ENCODE results near the gene WNT3. TPM values are rescaled to one million over a fixed set of nuclear protein-coding genes. Genes with fewer than 3 reads are reported as not detected.

Gene WNT3
- total and polyA plus RNA-seq, 2 donors (not counting 1 experiment from before 2014, with no cell fraction given) = 0.86 to 1.4 TPM

DNA sequence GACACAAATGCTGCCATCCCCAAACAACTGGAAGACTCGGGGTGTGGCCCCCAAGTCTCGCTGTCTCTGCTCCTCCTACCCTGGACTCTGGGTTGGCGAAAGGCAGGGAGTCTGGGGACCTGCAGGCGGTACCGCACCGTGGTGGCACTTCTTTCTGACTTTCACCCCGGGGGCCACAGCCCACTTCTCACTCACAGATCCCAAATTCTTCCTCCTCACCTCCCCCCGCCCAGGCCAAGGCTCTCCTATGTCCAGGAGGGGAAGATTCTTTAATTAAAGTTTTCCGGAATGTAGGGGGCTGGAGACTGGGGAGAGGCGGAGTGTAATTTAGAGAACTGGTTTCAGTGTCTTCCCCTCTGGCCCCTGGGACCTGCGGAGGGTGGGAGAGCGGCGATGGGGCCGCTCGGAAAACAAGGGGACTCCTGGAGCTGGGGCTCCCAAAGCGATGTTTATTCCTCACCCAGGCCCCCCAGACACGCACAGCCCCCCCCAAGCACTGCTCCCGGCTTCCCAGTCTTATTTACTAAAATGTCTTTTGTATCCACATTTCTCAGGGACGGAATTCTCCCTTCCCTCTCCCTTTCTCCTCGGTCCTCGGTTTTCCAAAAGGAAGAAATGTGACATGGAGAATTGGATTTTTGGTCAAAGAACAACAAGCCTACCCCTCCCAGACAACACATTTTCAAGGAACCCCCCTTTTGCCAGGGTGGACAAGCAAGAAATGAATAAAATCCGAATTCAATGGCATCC, 1.2 kb downstream of the WNT3 start:
- no peak for TF ChIP-seq EZH2 (IDR thresholded peaks at IDR 0.05; ENCODE audit: borderline replicate concordance, insufficient read depth, low read depth, low read length, poor library complexity, severe bottlenecking)
- ATAC-seq (ENCODE audit: low read depth) = no peak
- H3K9me3 ChIP-seq (ENCODE audit: control extremely low read depth in 1 of 3, control insufficient read depth in 2 of 3, insufficient read depth in 1 of 3, low read length in 2 of 3) = peaks cover 0 to 30% (median 0%) of the 10 kb centered on the region in 3 donors
- no peaks in the 10 kb centered on the region for H3K36me3 ChIP-seq (replicated peaks in 1 of 2; ENCODE audit: control extremely low read depth in 1 of 2, control insufficient read depth in 1 of 2, extremely low read depth in 1 of 2, insufficient read depth in 2 of 2, low read length in 1 of 2)
- H3K9ac ChIP-seq (ENCODE audit: low read length) = no peak overlapping the region
- H3K4me3 Mint-ChIP-seq = peak overlapping the region; percentile 70
- intact Hi-C loops (cut with micrococcal nuclease) = no loop called here
- no peak overlapping the region for H3K4me3 ChIP-seq (ENCODE audit: control extremely low read depth in 1 of 5, extremely low read depth in 1 of 5, insufficient read depth in 1 of 5, low read depth in 2 of 5, low read length in 4 of 5)
- H3K4me1 Mint-ChIP-seq = peaks cover 39% of the 10 kb centered on the region
- 23% methylated on average over 8 of the region's 22 CpGs for WGBS (ENCODE audit: insufficient coverage)
- H3K79me2 ChIP-seq (ENCODE audit: control insufficient read depth, insufficient read depth, low read length) = no peaks in the 10 kb centered on the region
- H4K20me1 ChIP-seq (ENCODE audit: control insufficient read depth, insufficient read depth, low read length, poor library complexity, severe bottlenecking) = no peaks in the 10 kb centered on the region
- H3K27me3 ChIP-seq (replicated peaks in 1 of 4; ENCODE audit: control extremely low read depth in 1 of 4, control insufficient read depth in 3 of 4, insufficient read depth in 4 of 4, low read length in 3 of 4) = peaks cover 0 to 94% (median 59%) of the 10 kb centered on the region in 4 experiments
- ChIA-PET POLR2A (no interaction called here), CTCF (no interaction called here)
- no peaks in the 10 kb centered on the region for H3K9me3 Mint-ChIP-seq (ENCODE audit: insufficient read depth)
- H3K27ac ChIP-seq (ENCODE audit: low read length in 2 of 2) = no peak overlapping the region
- peaks cover 44 to 60% of the 10 kb centered on the region in 2 donors for H3K4me1 ChIP-seq (ENCODE audit: control insufficient read depth in 2 of 2, insufficient read depth in 2 of 2, low read length in 2 of 2)
- no peak overlapping the region for H2AFZ ChIP-seq (ENCODE audit: insufficient read depth, low read depth, low read length, poor library complexity, severe bottlenecking)
- peak; percentile 23 for DNase-seq
- H3K4me2 ChIP-seq (replicated peaks; ENCODE audit: low read depth, low read length, poor library complexity, severe bottlenecking) = peak overlapping the region; percentile 93
- H3K27me3 Mint-ChIP-seq = peaks cover 80% of the 10 kb centered on the region
- H3K27ac Mint-ChIP-seq = no peak overlapping the region

DNA sequence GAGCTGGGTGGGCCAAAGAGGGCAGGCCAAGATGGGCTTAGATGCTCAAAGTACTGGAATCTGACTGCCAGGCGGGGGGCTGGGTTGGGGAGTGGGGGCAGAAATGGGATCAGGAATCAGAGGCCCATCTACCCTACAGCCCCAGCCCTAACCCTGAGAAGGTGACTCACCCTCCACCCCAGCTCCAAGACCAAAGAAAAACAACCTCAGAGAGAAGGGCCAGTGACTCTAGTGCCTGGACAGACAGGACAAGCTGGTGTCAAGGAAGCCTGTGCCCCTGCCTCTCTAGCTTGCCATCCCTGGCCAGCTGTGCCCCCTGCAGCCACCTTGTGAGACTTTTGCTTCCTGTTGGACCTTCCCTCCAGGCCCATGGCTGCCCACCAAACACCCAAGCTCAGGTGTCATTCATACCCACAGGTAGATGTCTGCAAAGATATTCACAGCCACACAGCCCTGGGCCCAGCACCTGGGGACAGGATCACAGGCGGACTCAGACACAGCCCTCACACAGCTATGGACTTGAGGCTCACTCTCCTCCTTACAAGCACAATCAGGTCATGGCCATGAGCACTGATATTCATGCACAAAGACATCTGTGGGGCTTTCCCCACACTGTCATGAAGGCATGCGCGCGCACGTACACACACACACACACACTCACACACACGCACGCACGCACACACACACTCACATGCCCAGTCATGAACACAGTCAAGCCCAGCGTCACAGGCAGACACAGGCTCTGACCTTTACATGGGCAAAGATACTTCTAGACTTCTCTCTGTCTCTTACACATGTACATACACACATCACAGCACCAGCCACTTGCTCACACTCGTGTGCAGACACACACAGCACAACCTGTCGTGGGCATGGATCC, 2.8 kb downstream of the WNT3 start:
- Histone ChIP-seq H3K4me2 (replicated peaks; ENCODE audit: low read depth, low read length, poor library complexity, severe bottlenecking) (no peak overlapping the region), H3K27me3 (replicated peaks in 1 of 4; ENCODE audit: control extremely low read depth in 1 of 4, control insufficient read depth in 3 of 4, insufficient read depth in 4 of 4, low read length in 3 of 4) (peaks cover 0 to 85% (median 51%) of the 10 kb centered on the region in 4 experiments), H3K4me3 (ENCODE audit: control extremely low read depth in 1 of 5, extremely low read depth in 1 of 5, insufficient read depth in 1 of 5, low read depth in 2 of 5, low read length in 4 of 5) (no peak overlapping the region), H3K36me3 (replicated peaks in 1 of 2; ENCODE audit: control extremely low read depth in 1 of 2, control insufficient read depth in 1 of 2, extremely low read depth in 1 of 2, insufficient read depth in 2 of 2, low read length in 1 of 2) (no peaks in the 10 kb centered on the region), H3K79me2 (ENCODE audit: control insufficient read depth, insufficient read depth, low read length) (no peaks in the 10 kb centered on the region), H3K9me3 (ENCODE audit: control extremely low read depth in 1 of 3, control insufficient read depth in 2 of 3, insufficient read depth in 1 of 3, low read length in 2 of 3) (peaks cover 0 to 16% (median 0%) of the 10 kb centered on the region in 3 donors), H4K20me1 (ENCODE audit: control insufficient read depth, insufficient read depth, low read length, poor library complexity, severe bottlenecking) (no peaks in the 10 kb centered on the region), H3K27ac (ENCODE audit: low read length in 2 of 2) (no peak overlapping the region), H2AFZ (ENCODE audit: insufficient read depth, low read depth, low read length, poor library complexity, severe bottlenecking) (no peak overlapping the region), H3K4me1 (ENCODE audit: control insufficient read depth in 2 of 2, insufficient read depth in 2 of 2, low read length in 2 of 2) (peaks cover 38 to 46% of the 10 kb centered on the region in 2 donors), H3K9ac (ENCODE audit: low read length) (no peak overlapping the region)
- DNase-seq (peak; percentile 25), ATAC-seq (ENCODE audit: low read depth) (no peak)
- Mint-ChIP-seq H3K27ac (no peak overlapping the region), H3K4me1 (peaks cover 30% of the 10 kb centered on the region), H3K4me3 (no peak overlapping the region), H3K27me3 (peaks cover 70% of the 10 kb centered on the region), H3K9me3 (ENCODE audit: insufficient read depth) (no peaks in the 10 kb centered on the region)
- intact Hi-C loops (cut with micrococcal nuclease) = no loop called here
- CTCF ChIA-PET = interaction anchor here (1.6 kb wide), 1 partner anchor 12 kb away, joined by 3 read pairs; no protein-coding TSS in a partner anchor
- 76% methylated on average over 11 of the region's 12 CpGs for WGBS (ENCODE audit: insufficient coverage)
- TF ChIP-seq, protein P1, sequence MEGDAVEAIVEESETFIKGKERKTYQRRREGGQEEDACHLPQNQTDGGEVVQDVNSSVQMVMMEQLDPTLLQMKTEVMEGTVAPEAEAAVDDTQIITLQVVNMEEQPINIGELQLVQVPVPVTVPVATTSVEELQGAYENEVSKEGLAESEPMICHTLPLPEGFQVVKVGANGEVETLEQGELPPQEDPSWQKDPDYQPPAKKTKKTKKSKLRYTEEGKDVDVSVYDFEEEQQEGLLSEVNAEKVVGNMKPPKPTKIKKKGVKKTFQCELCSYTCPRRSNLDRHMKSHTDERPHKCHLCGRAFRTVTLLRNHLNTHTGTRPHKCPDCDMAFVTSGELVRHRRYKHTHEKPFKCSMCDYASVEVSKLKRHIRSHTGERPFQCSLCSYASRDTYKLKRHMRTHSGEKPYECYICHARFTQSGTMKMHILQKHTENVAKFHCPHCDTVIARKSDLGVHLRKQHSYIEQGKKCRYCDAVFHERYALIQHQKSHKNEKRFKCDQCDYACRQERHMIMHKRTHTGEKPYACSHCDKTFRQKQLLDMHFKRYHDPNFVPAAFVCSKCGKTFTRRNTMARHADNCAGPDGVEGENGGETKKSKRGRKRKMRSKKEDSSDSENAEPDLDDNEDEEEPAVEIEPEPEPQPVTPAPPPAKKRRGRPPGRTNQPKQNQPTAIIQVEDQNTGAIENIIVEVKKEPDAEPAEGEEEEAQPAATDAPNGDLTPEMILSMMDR (IDR thresholded peaks at IDR 0.05) = no peak
- no peak for TF ChIP-seq EZH2 (IDR thresholded peaks at IDR 0.05; ENCODE audit: borderline replicate concordance, insufficient read depth, low read depth, low read length, poor library complexity, severe bottlenecking)
- POLR2A ChIA-PET = no interaction called here
